Activated naive CD8-positive, alpha-beta T cell treated with anti-CD3 and anti-CD28 coated beads, Interleukin-2, amount 50 U/mL, for 24 hours (primary cell): Measurements from ENCODE around the gene GUCY2C.

Experiments used
- ATAC-seq: fragments of 150-1000 bp; cut with Tn5 transposase; one replicate; pipeline ENCODE4 v1.10.0; 2021
- DNase-seq: peaks from one replicate; pipeline ENCODE4 v3.0.0; 2021
- H3K27ac Mint-ChIP-seq: one replicate; pipeline ENCODE4 v1.8.0; 2021; ENCODE audit warnings: mild to moderate bottlenecking, mixed read lengths
- H3K27me3 Mint-ChIP-seq: one replicate; pipeline ENCODE4 v1.8.0; 2021; ENCODE audit warnings: mixed read lengths
- H3K36me3 Mint-ChIP-seq: one replicate; pipeline ENCODE4 v1.8.0; 2021; ENCODE audit warnings: low read depth, mixed read lengths
- H3K4me1 Mint-ChIP-seq: one replicate; pipeline ENCODE4 v1.8.0; 2021; ENCODE audit warnings: mixed read lengths
- H3K4me3 Mint-ChIP-seq: one replicate; pipeline ENCODE4 v1.8.0; 2021; ENCODE audit warnings: mild to moderate bottlenecking, moderate library complexity, mixed read lengths
- H3K9me3 Mint-ChIP-seq: one replicate; pipeline ENCODE4 v1.8.0; 2021; ENCODE audit warnings: mixed read lengths

Gene GUCY2C

GRCh38 chr12:14621826-14622225 lies 74.6 kb downstream of the GUCY2C start:
- ATAC-seq (no peak), DNase-seq (no peak)
- no peaks in the 10 kb centered on the region for H3K9me3 Mint-ChIP-seq
- H3K4me1 Mint-ChIP-seq: peaks cover 4% of the 10 kb centered on the region
- H3K36me3 Mint-ChIP-seq: no peaks in the 10 kb centered on the region
- H3K27me3 Mint-ChIP-seq: peaks cover 2% of the 10 kb centered on the region
- H3K4me3 Mint-ChIP-seq: no peak overlapping the region
- H3K27ac Mint-ChIP-seq: no peak overlapping the region

- Mint-ChIP-seq H3K4me1 (peaks cover 4% of the 10 kb centered on the region), H3K4me3 (no peak overlapping the region), H3K27me3 (peaks cover 3% of the 10 kb centered on the region), H3K36me3 (no peaks in the 10 kb centered on the region), H3K27ac (no peak overlapping the region), H3K9me3 (no peaks in the 10 kb centered on the region)
- DNase-seq (no peak), ATAC-seq (no peak)
Measured at GRCh38 chr12:14619741-14620501, 76.5 kb downstream of the GUCY2C start.

- H3K27me3 Mint-ChIP-seq: peaks cover 6% of the 10 kb centered on the region
- H3K4me3 Mint-ChIP-seq: no peak overlapping the region
- H3K27ac Mint-ChIP-seq: no peak overlapping the region
- H3K36me3 Mint-ChIP-seq: no peaks in the 10 kb centered on the region
- ATAC-seq: no peak
- DNase-seq: no peak
- H3K9me3 Mint-ChIP-seq: no peaks in the 10 kb centered on the region
- H3K4me1 Mint-ChIP-seq: peaks cover 7% of the 10 kb centered on the region
Measured at GRCh38 chr12:14618983-14619382, 77.4 kb downstream of the GUCY2C start.

GRCh38 chr12:14614704-14615121 lies 81.7 kb downstream of the GUCY2C start:
- H3K9me3 Mint-ChIP-seq: peaks cover 21% of the 10 kb centered on the region
- H3K4me3 Mint-ChIP-seq: no peak overlapping the region
- no peak overlapping the region for H3K27ac Mint-ChIP-seq
- no peak for ATAC-seq
- peaks cover 2% of the 10 kb centered on the region for H3K36me3 Mint-ChIP-seq
- H3K27me3 Mint-ChIP-seq: peaks cover 6% of the 10 kb centered on the region
- peaks cover 3% of the 10 kb centered on the region for H3K4me1 Mint-ChIP-seq
- DNase-seq: no peak

- Mint-ChIP-seq H3K27me3 (peaks cover 6% of the 10 kb centered on the region), H3K9me3 (peaks cover 31% of the 10 kb centered on the region), H3K36me3 (peaks cover 2% of the 10 kb centered on the region), H3K27ac (no peak overlapping the region), H3K4me1 (peaks cover 3% of the 10 kb centered on the region), H3K4me3 (no peak overlapping the region)
- no peak for ATAC-seq
- DNase-seq: no peak
Measured at GRCh38 chr12:14613718-14614117, 82.7 kb downstream of the GUCY2C start.

- H3K36me3 Mint-ChIP-seq: peaks cover 2% of the 10 kb centered on the region
- peaks cover 39% of the 10 kb centered on the region for H3K9me3 Mint-ChIP-seq
- no peak overlapping the region for H3K4me3 Mint-ChIP-seq
- H3K27me3 Mint-ChIP-seq: peaks cover 6% of the 10 kb centered on the region
- peaks cover 3% of the 10 kb centered on the region for H3K4me1 Mint-ChIP-seq
- no peak for ATAC-seq
- no peak for DNase-seq
- H3K27ac Mint-ChIP-seq: no peak overlapping the region
Measured at GRCh38 chr12:14612898-14613445, 83.4 kb downstream of the GUCY2C start.

GRCh38 chr12:14612250-14612649 lies 84.1 kb downstream of the GUCY2C start:
- ATAC-seq (no peak), DNase-seq (no peak)
- peaks cover 3% of the 10 kb centered on the region for H3K4me1 Mint-ChIP-seq
- H3K27me3 Mint-ChIP-seq: peaks cover 6% of the 10 kb centered on the region
- H3K9me3 Mint-ChIP-seq: peaks cover 40% of the 10 kb centered on the region
- no peak overlapping the region for H3K4me3 Mint-ChIP-seq
- H3K36me3 Mint-ChIP-seq: peaks cover 2% of the 10 kb centered on the region
- H3K27ac Mint-ChIP-seq: no peak overlapping the region

- H3K36me3 Mint-ChIP-seq: peaks cover 3% of the 10 kb centered on the region
- no peak overlapping the region for H3K4me3 Mint-ChIP-seq
- H3K27me3 Mint-ChIP-seq: peaks cover 6% of the 10 kb centered on the region
- H3K4me1 Mint-ChIP-seq: peaks cover 3% of the 10 kb centered on the region
- DNase-seq (no peak), ATAC-seq (no peak)
- H3K9me3 Mint-ChIP-seq: peaks cover 44% of the 10 kb centered on the region
- no peak overlapping the region for H3K27ac Mint-ChIP-seq
Measured at GRCh38 chr12:14611640-14612203, 84.7 kb downstream of the GUCY2C start.

- peaks cover 9% of the 10 kb centered on the region for H3K36me3 Mint-ChIP-seq
- no peak overlapping the region for H3K27ac Mint-ChIP-seq
- H3K4me1 Mint-ChIP-seq: no peaks in the 10 kb centered on the region
- H3K4me3 Mint-ChIP-seq: no peak overlapping the region
- peaks cover 73% of the 10 kb centered on the region for H3K9me3 Mint-ChIP-seq
- peaks cover 12% of the 10 kb centered on the region for H3K27me3 Mint-ChIP-seq
- no peak for DNase-seq
- no peak for ATAC-seq
Measured at GRCh38 chr12:14607568-14607967, 88.8 kb downstream of the GUCY2C start.

- Mint-ChIP-seq H3K27ac (no peak overlapping the region), H3K4me1 (no peaks in the 10 kb centered on the region), H3K36me3 (peaks cover 9% of the 10 kb centered on the region), H3K9me3 (peaks cover 62% of the 10 kb centered on the region), H3K4me3 (no peak overlapping the region), H3K27me3 (peaks cover 13% of the 10 kb centered on the region)
- ATAC-seq (no peak), DNase-seq (no peak)
Measured at GRCh38 chr12:14605401-14605989, 90.9 kb downstream of the GUCY2C start.

- no peaks in the 10 kb centered on the region for H3K4me1 Mint-ChIP-seq
- H3K9me3 Mint-ChIP-seq: peaks cover 50% of the 10 kb centered on the region
- no peak overlapping the region for H3K4me3 Mint-ChIP-seq
- DNase-seq (no peak), ATAC-seq (no peak)
- no peak overlapping the region for H3K27ac Mint-ChIP-seq
- H3K27me3 Mint-ChIP-seq: peaks cover 15% of the 10 kb centered on the region
- H3K36me3 Mint-ChIP-seq: peaks cover 10% of the 10 kb centered on the region
Measured at GRCh38 chr12:14601692-14602478, 94.5 kb downstream of the GUCY2C start.

- DNase-seq (no peak), ATAC-seq (no peak)
- Mint-ChIP-seq H3K9me3 (peaks cover 22% of the 10 kb centered on the region), H3K4me3 (no peak overlapping the region), H3K27me3 (peaks cover 5% of the 10 kb centered on the region), H3K4me1 (no peaks in the 10 kb centered on the region), H3K27ac (no peak overlapping the region), H3K36me3 (peaks cover 2% of the 10 kb centered on the region)
Measured at GRCh38 chr12:14597480-14597879, 98.9 kb downstream of the GUCY2C start.

- Mint-ChIP-seq H3K36me3 (no peaks in the 10 kb centered on the region), H3K4me1 (no peaks in the 10 kb centered on the region), H3K4me3 (no peak overlapping the region), H3K9me3 (peaks cover 2% of the 10 kb centered on the region), H3K27me3 (no peaks in the 10 kb centered on the region), H3K27ac (no peak overlapping the region)
- ATAC-seq: no peak
- DNase-seq: no peak
Measured at GRCh38 chr12:14591719-14592118, 104.7 kb downstream of the GUCY2C start.

GRCh38 chr12:14589169-14590004 lies 107.0 kb downstream of the GUCY2C start:
- Mint-ChIP-seq H3K4me3 (no peak overlapping the region), H3K4me1 (no peaks in the 10 kb centered on the region), H3K36me3 (no peaks in the 10 kb centered on the region), H3K27ac (no peak overlapping the region), H3K27me3 (no peaks in the 10 kb centered on the region), H3K9me3 (no peaks in the 10 kb centered on the region)
- no peak for ATAC-seq
- no peak for DNase-seq
